Activated CD4-positive, CD25-positive, alpha-beta regulatory T cell treated with anti-CD3 and anti-CD28 coated beads, Interleukin-2, amount 50 U/mL, for 72 hours (primary cell): ENCODE results near the gene ERO1A.

Experiments
- DNase-seq: peaks from one replicate; pipeline ENCODE4 v3.0.0; 2021

ERO1A gene

GRCh38 chr14:52598568-52598967, 96.8 kb downstream of the ERO1A start:
- no peak for DNase-seq

GRCh38 chr14:52596861-52597260, 98.5 kb downstream of the ERO1A start:
- DNase-seq, result no peak

GRCh38 chr14:52596320-52596719, 99.0 kb downstream of the ERO1A start:
- DNase-seq, result no peak

- no peak for DNase-seq
These were observed 105.0 kb downstream of the ERO1A start for GRCh38 chr14:52590318-52590717.
